H9 (cell line): ENCODE measurements around the gene TELO2. TPM values are rescaled to one million over a fixed set of nuclear protein-coding genes. Genes with fewer than 3 reads are reported as not detected.

ENCODE experiments used
- DNase-seq: peaks from one replicate; pipeline ENCODE4 v3.0.0-alpha.2; 2017
- H2AFZ ChIP-seq: one replicate; pipeline ENCODE4 v1.6.1; 2013; ENCODE audit warnings: mild to moderate bottlenecking, low read length, control low read depth, moderate library complexity
- H2AK5ac ChIP-seq: 2 replicates; pipeline ENCODE4 v1.6.1; 2013; ENCODE audit warnings: low read length, control low read depth, mixed read lengths; ENCODE audit not compliant: insufficient read length
- H2BK120ac ChIP-seq: one replicate; pipeline ENCODE4 v1.6.1; 2013; ENCODE audit warnings: low read depth, mild to moderate bottlenecking, low read length, control low read depth, inconsistent platforms; ENCODE audit not compliant: poor library complexity, severe bottlenecking
- H2BK12ac ChIP-seq: 2 replicates; pipeline ENCODE4 v1.6.1; 2013; ENCODE audit warnings: low read length, control low read depth, mixed read lengths, low read depth; ENCODE audit not compliant: insufficient read length
- H2BK15ac ChIP-seq: 2 replicates; pipeline ENCODE4 v1.6.1; 2013; ENCODE audit warnings: low read depth, low read length, control low read depth
- H2BK20ac ChIP-seq: one replicate; pipeline ENCODE4 v1.6.1; 2013; ENCODE audit warnings: low read depth, mild to moderate bottlenecking, low read length, control low read depth, inconsistent platforms; ENCODE audit not compliant: poor library complexity, severe bottlenecking
- H2BK5ac ChIP-seq: 2 replicates; pipeline ENCODE4 v1.6.1; 2013; ENCODE audit warnings: low read length, control low read depth, mixed read lengths; ENCODE audit not compliant: insufficient read length
- H3K14ac ChIP-seq: 2 replicates; pipeline ENCODE4 v1.6.1; 2013; ENCODE audit warnings: low read length, control low read depth; ENCODE audit not compliant: insufficient read depth
- H3K18ac ChIP-seq: 2 replicates; pipeline ENCODE4 v1.6.1; 2013; ENCODE audit warnings: low read depth, mild to moderate bottlenecking, mixed read lengths, low read length, control low read depth; ENCODE audit not compliant: insufficient read length
- H3K23ac ChIP-seq: 2 replicates; pipeline ENCODE4 v1.6.1; 2013; ENCODE audit warnings: low read length, control low read depth, mixed read lengths, low read depth; ENCODE audit not compliant: insufficient read length
- H3K23me2 ChIP-seq: 2 replicates; pipeline ENCODE4 v1.6.1; 2013; ENCODE audit warnings: low read depth, mild to moderate bottlenecking, mixed read lengths, low read length, control low read depth; ENCODE audit not compliant: insufficient read length, poor library complexity, severe bottlenecking
- H3K27ac ChIP-seq: 2 replicates; pipeline ENCODE4 v1.5.1; 2013; ENCODE audit warnings: low read length, control low read depth, mixed read lengths, low read depth; ENCODE audit not compliant: insufficient read length
- H3K27me3 ChIP-seq: 2 replicates; pipeline ENCODE4 v1.6.1; 2013; ENCODE audit warnings: low read length, control low read depth, inconsistent platforms; ENCODE audit not compliant: insufficient read depth
- H3K4ac ChIP-seq: 2 replicates; pipeline ENCODE4 v1.6.1; 2013; ENCODE audit warnings: low read depth, mild to moderate bottlenecking, control low read depth, inconsistent platforms, low read length, moderate library complexity
- H3K4me1 ChIP-seq: 2 replicates; pipeline ENCODE4 v1.6.1; 2013; ENCODE audit warnings: low read length, control low read depth, inconsistent platforms; ENCODE audit not compliant: insufficient read depth
- H3K4me2 ChIP-seq: 2 replicates; pipeline ENCODE4 v1.6.1; 2013; ENCODE audit warnings: low read length, control low read depth, mixed read lengths; ENCODE audit not compliant: insufficient read length, insufficient read depth
- H3K56ac ChIP-seq: 2 replicates; pipeline ENCODE4 v1.6.1; 2013; ENCODE audit warnings: low read depth, mild to moderate bottlenecking, mixed read lengths, low read length, control low read depth; ENCODE audit not compliant: insufficient read length
- H3K79me1 ChIP-seq: 2 replicates; pipeline ENCODE4 v1.6.1; 2013; ENCODE audit warnings: low read depth, mild to moderate bottlenecking, moderate library complexity, low read length, control low read depth, inconsistent platforms; ENCODE audit not compliant: insufficient read depth, poor library complexity, severe bottlenecking
- H3K79me2 ChIP-seq: 2 replicates; pipeline ENCODE4 v1.6.1; 2013; ENCODE audit warnings: low read length, control low read depth, inconsistent platforms; ENCODE audit not compliant: insufficient read depth
- H3K9ac ChIP-seq: 2 replicates; pipeline ENCODE4 v1.6.1; 2013; ENCODE audit warnings: low read length, control low read depth, mixed read lengths; ENCODE audit not compliant: insufficient read length; ENCODE audit errors: extremely low read depth
- H3K9me3 ChIP-seq: one replicate; pipeline ENCODE4 v1.6.1; 2013; ENCODE audit warnings: low read depth, low read length, inconsistent platforms; ENCODE audit not compliant: control insufficient read depth
- H3T11ph ChIP-seq: one replicate; pipeline ENCODE4 v1.6.1; 2013; ENCODE audit warnings: mild to moderate bottlenecking, low read length, control low read depth, inconsistent platforms
- H4K20me1 ChIP-seq: one replicate; pipeline ENCODE4 v1.6.1; 2013; ENCODE audit not compliant: control insufficient read depth, insufficient read length, insufficient read depth
- H4K5ac ChIP-seq: 2 replicates; pipeline ENCODE4 v1.6.1; 2013; ENCODE audit warnings: low read depth, mild to moderate bottlenecking, mixed read lengths, low read length, control low read depth; ENCODE audit not compliant: insufficient read length
- H4K8ac ChIP-seq: replicated peaks from 2 replicates; pipeline ENCODE4 v1.6.1; 2013; ENCODE audit warnings: low read length, control low read depth, mixed read lengths, low read depth; ENCODE audit not compliant: insufficient read length
- H4K91ac ChIP-seq: 2 replicates; pipeline ENCODE4 v1.6.1; 2013; ENCODE audit warnings: low read depth, mild to moderate bottlenecking, moderate library complexity, mixed read lengths, low read length, control low read depth; ENCODE audit not compliant: insufficient read length
- H3K27ac Mint-ChIP-seq, 3 experiments: 2 replicates in 2 of 3; 3 replicates in 1 of 3; pipeline ENCODE4 v1.8.0; 2020 to 2021; ENCODE audit warnings: mixed read lengths in 3 of 3, mild to moderate bottlenecking in 1 of 3, moderate library complexity in 1 of 3
- H3K27me3 Mint-ChIP-seq: 2 replicates; pipeline ENCODE4 v1.8.0; 2021; ENCODE audit warnings: low read depth, mild to moderate bottlenecking, moderate library complexity, mixed read lengths
- H3K36me3 Mint-ChIP-seq, 3 experiments: 2 replicates in 2 of 3; 3 replicates in 1 of 3; pipeline ENCODE4 v1.8.0; 2020 to 2021; ENCODE audit warnings: low read depth in 3 of 3, mixed read lengths in 3 of 3; ENCODE audit not compliant: insufficient read depth in 1 of 3
- H3K4me1 Mint-ChIP-seq, 2 experiments: 2 replicates each; pipeline ENCODE4 v1.8.0; 2020; ENCODE audit warnings: mixed read lengths in 2 of 2
- H3K4me3 Mint-ChIP-seq, 2 experiments: 2 replicates in 1 of 2; 3 replicates in 1 of 2; pipeline ENCODE4 v1.8.0; 2020 to 2021; ENCODE audit warnings: mild to moderate bottlenecking in 2 of 2, mixed read lengths in 2 of 2, moderate library complexity in 1 of 2
- H3K9me3 Mint-ChIP-seq, 2 experiments: 2 replicates in 1 of 2; 3 replicates in 1 of 2; pipeline ENCODE4 v1.8.0; 2020; ENCODE audit warnings: mild to moderate bottlenecking in 2 of 2, mixed read lengths in 2 of 2, moderate library complexity in 1 of 2
- CTCF ChIP-seq: fragments of 200-600 bp; sonication (generic); conservative IDR thresholded peaks from 3 replicates; pipeline ENCODE4 v1.8.0; 2021; ENCODE audit warnings: antibody characterized with exemption, mild to moderate bottlenecking
- WGBS: extraction: QIAGEN DNeasy Blood & Tissue Kit; methylation state at CpG from one replicate; pipeline ENCODE4 v1.1.7; 2013; ENCODE audit warnings: missing lambda C conversion rate, low lambda C conversion rate, mixed read lengths; ENCODE audit not compliant: insufficient read length; ENCODE audit errors: extremely low coverage; 5-methylcytosine and 5-hydroxymethylcytosine counted together
- total RNA-seq: library from RNA; stranded (reverse); gene quantifications from 2 replicates; pipeline ENCODE4 v1.2.1, GENCODE V29; 2021

The TELO2 gene
- total RNA-seq, 1 experiment from 2014 or later, result 98.9 TPM

DNA sequence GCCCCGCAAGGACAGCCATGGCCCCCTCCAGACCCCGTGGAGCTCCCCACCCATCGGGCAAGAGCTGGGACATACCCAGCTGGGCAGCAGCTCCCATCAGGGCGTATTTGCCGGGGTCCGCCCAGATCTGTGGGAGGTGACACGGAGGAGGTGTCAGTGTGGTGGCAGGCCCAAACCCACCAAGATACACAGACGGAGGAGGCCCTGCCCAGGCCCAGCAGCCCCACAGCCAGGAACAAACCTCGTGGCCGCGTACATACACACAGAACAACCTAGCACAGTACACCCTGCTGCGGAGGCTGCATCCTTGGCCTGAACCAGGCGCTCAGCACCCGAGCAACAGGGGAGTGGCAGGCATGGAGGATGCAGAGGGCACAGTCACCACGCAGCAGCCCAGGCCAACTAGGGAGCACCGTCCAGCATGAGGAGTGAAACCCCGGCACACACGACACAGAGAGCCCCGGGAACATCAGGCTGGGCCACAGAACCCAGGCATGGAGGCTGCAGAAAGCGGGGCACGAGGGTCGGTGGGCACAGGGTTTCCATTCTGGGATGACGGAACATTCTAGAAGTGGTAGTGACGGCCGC lies 43.9 kb upstream of the TELO2 start:
- Mint-ChIP-seq H3K36me3 (peaks cover 0 to 32% (median 31%) of the 10 kb centered on the region in 3 experiments; a peak in 5 of 7 replicates), H3K4me3 (no peak overlapping the region), H3K4me1 (no peaks in the 10 kb centered on the region), H3K27me3 (peaks cover 1% of the 10 kb centered on the region; the same call in 1 of the 2 replicates), H3K9me3 (no peaks in the 10 kb centered on the region), H3K27ac (peak overlapping the region in 1 of 3 experiments; percentile 77; a peak in 1 of 7 replicates)
- no peak overlapping the region for H2BK15ac ChIP-seq
- no peak overlapping the region for H2BK20ac ChIP-seq
- H3K9me3 ChIP-seq, result no peaks in the 10 kb centered on the region
- H4K20me1 ChIP-seq, result peaks cover 2% of the 10 kb centered on the region
- no peak overlapping the region for H3K23ac ChIP-seq
- no peak overlapping the region for H3K9ac ChIP-seq
- no peak overlapping the region for H2AK5ac ChIP-seq
- H2AFZ ChIP-seq, result no peak overlapping the region
- no peak overlapping the region for H2BK12ac ChIP-seq
- no peak overlapping the region for H2BK120ac ChIP-seq
- H4K8ac ChIP-seq, result no peak overlapping the region
- H3K23me2 ChIP-seq, result no peaks in the 10 kb centered on the region
- no peak overlapping the region for H4K91ac ChIP-seq
- no peaks in the 10 kb centered on the region for H3K79me2 ChIP-seq
- DNase-seq, result no peak
- no peak overlapping the region for H4K5ac ChIP-seq
- H3K27me3 ChIP-seq, result no peaks in the 10 kb centered on the region
- TF ChIP-seq CTCF, result no peak
- no peaks in the 10 kb centered on the region for H3K4me1 ChIP-seq
- H3K4me2 ChIP-seq, result no peak overlapping the region
- no peak overlapping the region for H3K27ac ChIP-seq
- H3K56ac ChIP-seq, result no peak overlapping the region
- H3K4ac ChIP-seq, result no peak overlapping the region
- H3T11ph ChIP-seq, result no peak overlapping the region
- no peak overlapping the region for H3K14ac ChIP-seq
- no CpG with 5 or more reads among the region's 25 CpGs for WGBS
- no peak overlapping the region for H3K18ac ChIP-seq
- no peak overlapping the region for H2BK5ac ChIP-seq
- no peaks in the 10 kb centered on the region for H3K79me1 ChIP-seq
